GM18519 (cell line): ENCODE measurements around the gene COPS7B.

Experiments used
- ATAC-seq: cut with Tn5 transposase; IDR thresholded peaks from one replicate; pipeline ENCODE4 v1.9.1; 2021; ENCODE audit warnings: mild to moderate bottlenecking, moderate library complexity; ENCODE audit not compliant: unreplicated experiment, low FRiP score

The COPS7B gene

GRCh38 chr2:231785413-231785812 is 832 bp upstream of the COPS7B start:
- ATAC-seq = no peak

GRCh38 chr2:231785822-231786176 is 446 bp upstream of the COPS7B start:
- peak; percentile 1 for ATAC-seq

- ATAC-seq = no peak
These were observed 660 bp downstream of the COPS7B start for GRCh38 chr2:231786917-231787292.

- ATAC-seq = no peak
These were observed 4.9 kb downstream of the COPS7B start for GRCh38 chr2:231791107-231791506.

- ATAC-seq = no peak
These were observed 8.1 kb downstream of the COPS7B start for GRCh38 chr2:231794383-231794782.

GRCh38 chr2:231795525-231796327 is 9.5 kb downstream of the COPS7B start:
- ATAC-seq = no peak

GRCh38 chr2:231800493-231801091 is 14.3 kb downstream of the COPS7B start:
- ATAC-seq = no peak

GRCh38 chr2:231803501-231804138 is 17.4 kb downstream of the COPS7B start:
- no peak for ATAC-seq

- ATAC-seq = no peak
These were observed 20.8 kb downstream of the COPS7B start for GRCh38 chr2:231807020-231807419.

- no peak for ATAC-seq
These were observed 24.7 kb downstream of the COPS7B start for GRCh38 chr2:231810905-231811304.

- no peak for ATAC-seq
These were observed 30.2 kb downstream of the COPS7B start for GRCh38 chr2:231816327-231817026.

- no peak for ATAC-seq
These were observed 33.3 kb downstream of the COPS7B start for GRCh38 chr2:231819447-231820042.

- ATAC-seq = no peak
These were observed 34.6 kb downstream of the COPS7B start for GRCh38 chr2:231820786-231821303.

- no peak for ATAC-seq
These were observed 35.7 kb downstream of the COPS7B start for GRCh38 chr2:231821908-231822307.

- no peak for ATAC-seq
These were observed 66.9 kb downstream of the COPS7B start for GRCh38 chr2:231853105-231853504.

GRCh38 chr2:231854616-231855125 is 68.4 kb downstream of the COPS7B start:
- no peak for ATAC-seq

- ATAC-seq = no peak
These were observed 70.7 kb downstream of the COPS7B start for GRCh38 chr2:231856959-231857358.
